GM10266 (cell line): ENCODE results near the gene BLOC1S4.
A peak's percentile ranks its signal among the peaks of the same experiment; 100 is the strongest.

Experiments
- DNase-seq: peaks from one replicate; pipeline ENCODE4 v3.0.0; 2012; ENCODE audit errors: extremely low spot score
- CTCF ChIP-seq: IDR thresholded peaks from 2 replicates; pipeline ENCODE4 v1.5.1; 2012; ENCODE audit warnings: mild to moderate bottlenecking, low read depth; ENCODE audit not compliant: control insufficient read depth, insufficient read depth; ENCODE audit errors: missing control alignments

The BLOC1S4 gene

DNA sequence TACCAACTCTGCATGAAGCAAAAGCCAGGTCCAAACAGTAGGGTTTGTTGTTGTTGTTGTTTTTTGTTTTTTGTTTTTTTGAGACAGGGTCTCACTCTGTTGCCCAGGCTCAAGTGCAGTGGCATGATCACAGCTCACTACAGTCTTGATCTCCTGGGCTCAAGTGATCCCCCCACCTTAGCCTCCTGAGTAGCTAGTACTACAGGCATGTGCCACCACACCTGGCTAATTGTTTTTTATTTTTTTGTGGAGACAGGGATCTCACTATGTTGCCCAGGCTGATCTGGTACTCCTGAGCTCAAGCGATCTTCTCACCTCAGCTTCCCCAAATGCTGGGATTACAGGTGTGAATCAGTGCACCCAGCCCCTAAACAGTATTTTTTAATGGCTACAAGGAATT lies 16.1 kb upstream of the BLOC1S4 start:
- TF ChIP-seq CTCF = no peak
- DNase-seq = no peak

DNA sequence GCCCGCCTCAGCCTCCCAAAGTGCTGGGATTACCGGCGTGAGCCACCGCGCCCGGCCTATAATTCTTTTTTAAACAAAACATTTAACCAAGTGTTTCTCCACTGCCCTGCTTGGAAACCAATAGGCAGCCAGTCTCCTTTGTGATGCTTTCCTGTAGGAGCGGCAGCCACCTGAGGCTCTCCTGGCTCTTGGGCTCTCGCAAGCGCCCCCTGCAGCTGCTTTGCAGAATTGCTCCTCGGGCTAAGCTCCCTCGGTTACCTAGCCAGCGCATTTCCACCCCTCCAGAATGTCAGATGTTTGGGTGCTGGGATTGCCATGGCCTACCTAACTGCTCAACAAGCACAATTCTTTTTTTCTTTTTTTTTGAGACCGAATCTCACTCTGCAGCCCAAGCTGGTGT lies 14.6 kb upstream of the BLOC1S4 start:
- peak; percentile 33 for TF ChIP-seq CTCF
- no peak for DNase-seq

GRCh38 chr4:6702761-6703160 lies 13.2 kb upstream of the BLOC1S4 start:
- DNase-seq = no peak
- no peak for TF ChIP-seq CTCF

DNA sequence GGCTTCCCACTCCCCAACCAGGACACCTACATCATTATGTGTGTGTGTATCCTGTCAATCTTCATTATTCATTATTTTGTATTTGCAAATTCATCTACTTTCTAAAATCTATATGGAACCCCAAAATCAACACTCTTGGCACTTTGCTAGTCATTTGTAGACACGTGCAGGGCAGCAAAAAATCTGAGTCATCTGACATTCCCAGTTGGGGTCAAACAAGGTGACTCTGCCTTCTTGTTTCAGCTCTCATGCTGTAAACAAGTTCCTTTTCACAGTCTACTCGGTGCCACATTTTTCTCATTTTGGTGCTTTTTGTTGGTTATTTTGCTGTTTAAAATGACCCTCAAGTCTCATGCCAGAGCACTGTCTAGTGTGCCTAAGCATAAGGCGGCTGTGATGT lies 12.2 kb upstream of the BLOC1S4 start:
- TF ChIP-seq CTCF = no peak
- no peak for DNase-seq

DNA sequence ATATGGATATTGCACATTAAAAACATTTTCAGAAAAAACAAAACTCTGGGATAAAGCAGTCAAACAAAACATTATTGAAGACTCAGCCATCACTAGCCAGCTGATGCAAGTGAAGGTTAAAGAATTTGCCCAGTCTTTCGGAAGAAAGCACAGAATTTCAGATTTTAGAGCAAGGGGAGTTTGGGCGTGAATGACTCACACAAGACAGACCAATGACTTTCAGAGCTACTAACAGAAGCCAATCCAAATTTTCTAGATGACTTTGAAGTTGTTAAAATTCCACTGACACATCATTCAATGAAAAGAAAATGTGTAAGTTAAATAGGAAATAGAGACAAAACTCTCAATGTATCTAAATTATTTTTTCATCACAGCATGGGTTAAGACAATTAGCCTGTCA lies 10.3 kb upstream of the BLOC1S4 start:
- TF ChIP-seq CTCF = no peak
- DNase-seq = no peak

DNA sequence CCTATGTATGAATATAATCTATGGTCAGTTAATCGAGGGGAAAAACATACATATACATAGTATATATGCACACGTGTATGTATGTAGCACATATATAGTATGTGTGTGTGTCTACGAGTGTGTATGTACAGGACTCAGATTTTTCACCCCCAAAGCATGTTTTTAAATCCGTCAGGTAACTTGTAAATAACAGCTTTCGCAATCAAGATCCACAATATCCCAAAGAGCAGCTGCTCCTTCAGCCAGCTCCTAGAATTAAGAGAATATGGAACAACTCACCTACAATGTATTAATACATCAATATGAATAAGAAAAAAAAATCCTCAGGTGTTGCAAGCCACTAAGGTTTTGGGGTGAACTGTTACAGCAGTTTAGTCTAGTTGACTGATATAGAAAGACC lies 9.8 kb upstream of the BLOC1S4 start:
- no peak for DNase-seq
- TF ChIP-seq CTCF = no peak

GRCh38 chr4:6709230-6710114 lies 6.5 kb upstream of the BLOC1S4 start, which contains the start of gene MRFAP1L1:
MRFAP1L1 (minus strand) TSS chr4:6709865; CDS start chr4:6709629, 236 bp downstream.
- no peak for TF ChIP-seq CTCF
- peak; percentile 92 for DNase-seq
